Activated T-cell treated with anti-CD3 and anti-CD28 coated beads, Interleukin-2, amount 50 U/mL, for 48 hours (primary cell): Measurements from ENCODE around the gene STAC2.
"Not testable (repeated sequence)": the region's sequence is repeated elsewhere in the genome, so short reads cannot be mapped to it uniquely, and the experiment has no call there.

Source experiments
- DNase-seq, 2 experiments: peaks; one replicate each; pipeline ENCODE4 v3.0.0-alpha.2; 2020

Gene STAC2, protein sequence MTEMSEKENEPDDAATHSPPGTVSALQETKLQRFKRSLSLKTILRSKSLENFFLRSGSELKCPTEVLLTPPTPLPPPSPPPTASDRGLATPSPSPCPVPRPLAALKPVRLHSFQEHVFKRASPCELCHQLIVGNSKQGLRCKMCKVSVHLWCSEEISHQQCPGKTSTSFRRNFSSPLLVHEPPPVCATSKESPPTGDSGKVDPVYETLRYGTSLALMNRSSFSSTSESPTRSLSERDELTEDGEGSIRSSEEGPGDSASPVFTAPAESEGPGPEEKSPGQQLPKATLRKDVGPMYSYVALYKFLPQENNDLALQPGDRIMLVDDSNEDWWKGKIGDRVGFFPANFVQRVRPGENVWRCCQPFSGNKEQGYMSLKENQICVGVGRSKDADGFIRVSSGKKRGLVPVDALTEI

DNA sequence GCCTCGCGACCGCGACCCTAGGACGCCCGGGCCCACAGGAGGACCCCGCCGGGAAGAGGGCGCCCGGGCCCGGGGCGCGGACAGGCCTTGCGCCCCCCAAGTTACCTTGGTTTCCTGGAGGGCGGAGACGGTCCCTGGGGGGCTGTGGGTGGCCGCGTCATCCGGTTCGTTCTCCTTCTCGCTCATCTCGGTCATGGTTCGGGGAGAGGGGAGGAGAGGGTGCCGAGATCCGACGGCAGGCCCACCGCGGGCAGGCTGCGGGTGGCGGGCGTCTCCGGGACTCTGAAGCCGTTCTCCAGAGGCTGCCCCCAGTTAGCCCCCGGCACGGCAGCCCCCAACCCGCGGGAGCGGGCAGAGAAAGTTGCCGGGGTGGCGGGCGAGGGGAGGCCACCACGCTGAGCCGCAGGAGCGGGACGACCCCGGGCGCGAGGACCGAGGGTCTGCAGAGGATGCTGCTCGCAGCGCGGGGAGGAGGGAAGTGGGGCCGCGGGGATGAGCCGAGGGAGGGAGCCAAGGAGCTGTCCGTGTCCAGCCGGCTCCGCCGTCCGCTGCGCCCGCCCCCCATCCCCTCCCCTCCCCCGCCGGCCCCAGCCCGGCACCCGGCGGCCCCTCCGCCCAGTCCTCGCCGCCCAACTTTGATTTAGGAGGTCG is at the start of gene STAC2:
Gene STAC2, minus strand, starts transcription at position 638 of the 651 bp plus-strand sequence. Its CDS starts 443 bp downstream, at position 195.
- no peak for DNase-seq

DNA sequence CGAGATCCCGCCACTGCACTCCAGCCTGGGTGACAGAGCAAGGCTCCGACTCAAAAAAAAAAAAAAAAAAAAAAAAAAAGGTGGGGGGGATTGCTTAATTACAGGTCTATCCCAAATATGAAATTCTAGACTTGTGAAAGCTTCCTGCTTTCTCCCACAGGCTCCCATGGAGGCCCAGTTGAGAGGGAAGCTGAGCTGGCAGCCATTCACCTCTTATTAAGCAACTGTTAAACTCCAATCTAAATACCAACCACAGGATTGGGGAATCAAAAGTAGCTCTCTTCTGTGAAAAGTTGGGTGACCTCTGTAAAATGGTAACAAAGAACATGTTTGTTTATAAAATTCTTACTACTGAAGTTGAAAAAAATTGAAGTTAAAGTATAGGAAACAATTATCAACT is 45.8 kb upstream of the STAC2 start:
- DNase-seq: no peak

DNA sequence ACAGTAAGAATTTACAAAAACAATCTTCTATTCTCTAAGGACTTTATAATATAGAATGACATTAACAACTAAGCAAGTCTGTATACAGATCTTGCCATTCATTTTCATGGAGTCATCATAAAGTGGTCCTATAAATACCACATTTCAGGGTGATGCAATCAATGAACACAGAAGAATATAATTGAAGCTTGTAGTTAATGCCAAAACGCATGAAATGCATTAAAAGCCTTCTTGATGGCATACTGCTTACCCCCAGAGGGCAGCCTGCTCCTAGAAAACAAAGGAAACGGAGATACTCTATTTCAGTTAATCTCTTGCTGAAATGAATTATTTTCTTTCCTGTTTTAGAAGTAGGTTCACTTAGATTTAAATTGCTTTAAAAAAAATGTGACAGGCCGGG is 45.2 kb upstream of the STAC2 start:
- DNase-seq: no peak

DNA sequence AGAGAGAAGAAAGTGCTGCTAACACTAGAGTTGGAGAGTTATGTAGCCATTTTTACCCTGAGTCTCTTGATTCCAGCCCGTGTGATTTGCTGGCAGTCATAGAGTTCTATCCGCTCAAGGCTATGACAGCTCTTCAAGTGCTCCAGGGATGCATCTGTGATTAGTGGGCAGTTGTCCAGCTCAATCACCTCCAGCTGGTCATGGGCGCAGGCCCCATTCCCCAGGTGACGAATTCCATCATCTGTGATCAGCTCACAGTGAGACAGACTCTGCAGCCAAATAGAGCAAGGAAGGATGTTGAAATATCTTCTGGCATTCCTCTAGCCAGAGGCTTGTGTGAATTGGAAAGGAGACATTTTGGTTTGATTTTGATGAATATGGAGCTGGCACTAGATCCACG is 38.4 kb upstream of the STAC2 start:
- no peak for DNase-seq

DNA sequence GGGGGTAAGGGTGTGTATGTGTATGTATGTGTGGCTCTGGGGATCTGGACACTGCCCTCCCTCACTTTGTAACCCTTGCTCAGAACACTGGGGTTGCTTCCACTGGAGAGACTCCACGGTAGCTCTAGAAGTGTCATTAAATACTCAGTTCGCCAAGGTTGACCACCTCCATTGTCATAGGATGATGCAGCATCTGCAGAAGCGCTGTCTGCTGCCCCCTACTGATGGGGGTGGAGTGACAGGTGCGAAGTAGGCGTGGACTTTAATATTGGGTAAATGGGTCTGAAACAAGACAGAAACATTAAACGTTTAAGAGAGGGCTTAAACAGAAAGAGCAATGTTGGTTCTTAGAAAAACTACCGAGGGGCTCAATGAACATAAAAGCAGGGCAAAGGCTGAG is 35.5 kb upstream of the STAC2 start:
- DNase-seq: peak; percentile 61

DNA sequence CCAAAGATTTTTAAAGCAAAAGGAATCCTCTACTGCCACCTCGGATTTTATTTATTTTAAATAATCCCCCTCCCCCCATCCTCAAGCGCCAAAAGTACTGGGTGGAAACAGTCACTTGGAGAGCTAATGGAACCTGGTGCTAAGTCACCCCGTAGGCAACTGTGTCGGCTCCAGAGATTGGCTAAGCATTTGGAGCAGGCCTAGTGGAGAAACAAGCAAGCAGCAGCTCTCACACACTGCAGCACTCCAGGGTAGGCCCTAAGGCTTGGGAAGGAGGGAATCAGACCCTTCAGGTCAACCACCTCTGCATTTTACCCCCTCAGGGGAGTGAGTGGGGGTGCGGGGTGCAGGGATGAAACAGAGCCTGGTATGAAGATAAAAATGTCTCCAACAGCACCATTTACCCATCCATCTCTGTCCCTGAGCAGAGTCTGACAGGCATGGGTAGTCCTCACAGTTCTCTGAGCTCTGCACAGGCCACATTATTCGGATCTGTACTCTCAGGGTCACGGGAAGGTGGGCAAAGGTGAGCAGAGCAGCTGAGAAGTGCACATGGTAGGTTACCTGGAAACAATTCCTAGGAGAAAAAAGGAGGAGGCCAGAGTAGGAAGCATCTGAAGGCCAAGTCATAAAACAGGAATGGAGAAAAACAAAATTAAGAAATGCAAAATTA is 27.2 kb upstream of the STAC2 start:
- DNase-seq: peak in 1 of 2 experiments; percentile 7

DNA sequence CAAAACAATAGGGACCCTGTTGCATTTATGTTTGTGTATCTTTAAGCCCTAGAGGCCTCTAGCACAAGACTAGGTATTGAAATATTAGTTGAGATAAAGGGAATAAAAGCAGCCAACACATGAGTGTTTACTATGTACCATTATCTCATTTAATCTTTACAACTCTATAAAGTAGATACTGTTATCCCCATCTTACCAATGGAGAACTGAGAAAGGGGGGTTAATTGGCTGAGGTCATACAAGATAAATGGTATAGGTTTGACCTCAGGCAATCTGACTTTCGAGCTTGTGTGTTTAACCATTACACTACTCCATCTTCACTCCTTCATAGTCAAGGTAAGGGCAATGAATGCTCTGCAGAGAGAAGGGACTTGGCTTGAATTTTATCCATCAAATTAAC is 26.3 kb upstream of the STAC2 start:
- DNase-seq: no peak

DNA sequence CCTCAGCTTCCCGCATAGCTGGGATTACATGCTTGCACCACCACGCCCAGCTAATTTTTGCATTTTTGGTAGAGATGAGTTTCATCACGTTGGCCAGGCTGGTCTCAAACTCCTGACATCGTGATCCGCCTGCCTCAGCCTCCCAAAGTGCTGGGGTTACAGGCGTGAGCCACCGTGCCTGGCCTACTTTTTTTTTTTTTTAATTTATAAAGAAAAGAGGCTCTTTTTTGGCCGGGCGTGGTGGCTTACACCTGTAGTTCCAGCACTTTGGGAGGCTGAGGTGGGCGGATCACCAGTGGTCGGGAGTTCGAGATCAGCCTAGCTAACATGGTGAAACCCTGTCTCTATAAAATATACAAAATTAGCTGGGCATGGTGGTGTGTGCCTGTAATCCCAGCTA is 24.3 kb upstream of the STAC2 start:
- DNase-seq: not testable (repeated sequence)

DNA sequence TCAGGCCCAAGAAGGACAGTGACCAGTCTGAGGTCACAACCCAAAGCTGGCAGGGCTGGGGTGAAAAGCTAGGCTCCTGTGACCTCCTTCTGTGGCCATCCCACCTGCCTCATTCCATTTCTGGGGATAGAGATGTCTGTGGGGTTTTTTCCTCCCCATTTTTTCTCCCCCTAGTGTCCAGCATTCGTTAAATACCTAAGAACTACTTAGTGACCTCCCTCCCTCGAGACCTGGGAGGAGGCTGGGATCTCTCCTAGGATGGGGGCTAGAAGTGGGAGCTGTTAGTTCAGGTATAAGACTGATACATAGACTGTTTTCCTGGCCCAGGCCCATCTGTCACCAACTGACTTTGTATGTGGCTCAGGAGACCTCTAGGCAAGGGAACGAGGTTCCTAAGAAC is 20.5 kb upstream of the STAC2 start:
- DNase-seq: no peak

DNA sequence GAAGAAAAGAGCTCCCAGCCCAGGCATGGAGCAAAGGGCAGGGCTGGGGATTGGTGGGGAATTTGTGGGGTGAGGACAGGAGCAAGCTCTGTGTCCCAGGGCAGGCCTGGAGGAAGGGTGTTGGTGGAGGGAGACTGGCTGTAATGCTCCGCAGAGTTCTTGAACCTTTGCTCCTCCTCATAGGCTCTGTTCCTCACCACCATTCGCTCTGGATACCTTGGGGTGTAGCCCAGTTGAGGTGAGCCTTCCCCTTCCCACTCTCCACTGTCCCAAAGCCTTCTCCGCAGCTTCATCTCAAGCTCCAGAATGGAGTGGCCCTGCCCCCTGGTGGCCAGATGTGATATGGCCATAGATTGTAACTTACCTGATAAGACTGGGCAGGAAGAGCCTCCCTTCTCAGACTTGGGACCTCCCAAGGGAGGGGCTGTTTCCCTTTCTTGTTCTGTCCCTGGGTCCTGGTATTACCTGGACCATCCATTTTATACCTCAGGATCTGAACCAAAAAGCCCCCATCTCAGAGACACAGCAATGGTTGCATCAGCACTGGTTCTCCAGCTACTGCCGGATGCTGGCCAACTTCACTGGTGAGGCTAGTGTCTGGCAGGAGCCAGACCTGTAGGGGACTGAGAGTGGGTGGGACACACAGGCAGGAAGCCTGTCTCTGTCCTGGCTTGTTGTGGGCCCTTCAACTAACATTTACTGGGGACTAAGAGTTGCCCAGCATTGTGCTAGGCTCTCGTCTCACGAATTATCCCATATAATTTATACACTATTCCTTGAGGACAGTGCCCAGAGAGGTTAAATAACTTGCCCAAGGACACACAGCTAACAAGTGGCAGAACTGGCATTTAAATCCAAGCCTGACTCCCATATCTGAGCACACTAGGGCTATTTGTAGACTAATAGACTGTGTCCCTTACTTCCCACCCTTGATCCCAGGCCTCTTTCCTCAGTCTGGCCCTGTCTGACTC is 19.1 kb upstream of the STAC2 start:
- DNase-seq: peak; percentile 92 to 94

DNA sequence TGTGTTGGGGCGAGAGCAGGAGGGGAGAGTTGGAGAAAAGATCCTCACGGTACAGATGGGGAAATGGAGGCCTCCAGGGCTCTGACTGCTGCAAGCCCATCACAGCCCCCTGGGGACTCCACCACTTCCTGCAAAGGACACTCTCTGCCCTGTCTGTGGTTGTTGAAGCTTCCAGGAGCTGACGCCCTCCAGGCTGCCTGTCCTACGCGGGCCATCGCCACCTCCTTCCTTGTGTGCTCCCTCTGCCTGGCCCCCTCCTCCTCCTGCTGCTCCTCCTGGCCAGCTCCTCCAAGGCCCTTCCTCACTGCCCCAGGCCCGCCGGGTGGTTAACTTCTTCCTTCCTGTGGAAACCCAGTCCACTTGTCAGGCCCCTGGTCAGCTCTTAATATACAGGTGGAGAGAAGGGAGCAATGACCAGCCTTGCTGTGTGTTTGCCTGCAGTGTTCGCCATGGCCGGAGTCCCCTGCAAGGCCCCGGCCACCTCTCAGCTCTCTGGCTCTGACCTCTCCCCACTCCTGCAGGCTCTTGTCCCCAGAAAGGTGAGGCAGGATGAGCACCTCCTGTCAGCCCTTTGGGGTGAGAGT is 18.4 kb upstream of the STAC2 start:
- DNase-seq: no peak

DNA sequence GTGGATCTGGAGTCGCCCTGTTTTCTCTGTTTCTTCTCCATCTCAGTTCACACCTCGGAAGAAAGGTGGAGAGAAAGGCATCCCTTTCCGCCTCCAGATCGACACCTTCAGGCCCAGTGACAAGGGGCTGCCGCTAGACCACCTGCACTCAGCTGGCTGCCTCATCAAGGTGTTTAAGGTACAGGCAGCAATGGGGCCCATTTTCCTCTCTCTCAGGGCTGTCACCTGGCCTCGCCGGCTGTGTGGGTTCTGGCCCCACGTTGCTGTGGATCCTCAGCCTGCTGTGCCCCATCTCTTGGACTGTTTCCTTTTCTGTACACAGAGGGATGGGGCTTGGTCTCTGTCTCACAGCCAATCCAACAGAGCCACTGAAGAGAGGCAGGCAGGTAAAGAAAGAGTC is 17.4 kb upstream of the STAC2 start:
- no peak for DNase-seq

DNA sequence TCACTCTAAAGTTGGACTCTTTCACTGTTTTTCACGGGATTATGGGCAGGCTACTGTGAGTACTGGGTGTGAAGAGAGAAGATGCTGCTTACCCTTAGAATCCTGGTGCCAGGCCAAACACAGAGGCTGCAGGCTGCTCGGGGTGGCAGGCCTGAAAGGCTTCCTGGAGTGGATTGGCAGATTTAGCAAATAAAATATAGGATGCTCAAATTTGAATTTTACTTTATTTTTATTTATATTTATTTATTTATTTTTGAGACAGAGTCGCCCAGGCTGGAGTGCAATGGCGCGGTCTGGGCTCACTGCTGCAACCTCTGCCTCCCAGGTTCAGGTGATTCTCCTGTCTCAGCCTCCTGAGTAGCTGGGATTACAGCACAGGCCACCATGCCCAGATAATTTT is 14.9 kb upstream of the STAC2 start:
- DNase-seq: no peak

DNA sequence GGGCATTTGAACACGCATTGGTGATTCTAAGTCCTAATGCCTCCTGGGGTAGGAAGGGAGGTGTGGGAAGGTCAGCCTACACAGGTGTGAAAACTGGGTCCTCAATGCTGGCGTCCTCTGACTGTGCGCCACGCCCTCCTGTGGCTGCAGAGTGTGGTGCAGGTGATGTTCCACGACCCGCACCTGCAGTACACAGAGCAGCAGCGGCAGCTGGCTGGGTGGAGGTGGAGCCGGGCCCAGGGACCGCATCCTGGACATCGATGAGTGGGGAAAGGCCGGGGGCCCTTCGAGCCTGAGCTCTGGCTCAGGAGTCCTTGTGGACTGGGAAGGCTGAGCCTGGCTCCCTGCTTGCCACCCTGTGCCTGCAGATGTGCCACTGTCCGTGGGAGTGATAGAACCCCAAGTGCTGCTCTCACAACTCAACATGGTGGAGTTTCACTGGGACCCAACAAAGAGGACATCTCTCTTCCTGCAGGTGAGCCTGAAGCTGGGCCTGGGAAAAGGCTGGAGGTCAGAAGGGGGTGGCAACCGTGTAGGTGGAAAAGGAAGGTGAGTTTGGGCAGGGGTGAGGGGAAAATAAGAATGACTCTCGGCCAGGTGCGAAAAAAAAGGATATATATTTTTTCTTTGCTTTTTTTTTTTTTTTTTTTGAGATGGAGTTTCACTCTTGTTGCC is 14.0 kb upstream of the STAC2 start:
- DNase-seq: peak; percentile 82 to 86

DNA sequence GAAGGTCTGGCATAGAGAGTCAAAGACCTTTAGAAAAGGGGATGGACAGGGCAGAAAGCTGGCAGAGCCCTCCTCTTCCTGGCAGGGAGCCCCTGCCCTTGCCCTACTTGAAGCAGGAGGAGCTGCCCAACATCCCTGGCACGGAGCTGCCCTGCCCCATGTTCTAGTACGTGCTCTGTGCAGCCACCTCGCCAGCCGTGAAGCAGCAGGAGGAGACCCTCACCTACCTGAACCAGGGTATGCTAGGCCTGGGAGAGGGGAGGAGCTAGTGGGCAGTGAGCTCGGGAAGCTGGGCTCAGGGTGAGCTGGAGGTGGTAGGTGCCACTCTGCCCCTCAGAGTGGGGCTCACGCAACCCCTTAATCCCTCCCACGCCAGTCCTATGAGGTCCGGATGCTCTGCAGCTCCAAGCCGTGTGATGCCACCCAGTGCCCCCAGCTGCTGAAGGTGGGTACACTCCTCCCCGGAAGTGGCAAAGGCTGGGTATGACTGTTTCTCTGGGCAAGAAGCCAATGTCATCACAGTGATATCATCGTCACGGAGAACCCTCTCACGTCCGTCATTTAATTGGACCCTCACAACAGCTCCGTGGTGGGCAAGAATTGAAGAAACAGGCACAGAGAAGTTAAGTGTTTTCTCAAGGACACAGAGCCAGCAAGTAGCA is 12.7 kb upstream of the STAC2 start:
- DNase-seq: peak; percentile 70 to 75

DNA sequence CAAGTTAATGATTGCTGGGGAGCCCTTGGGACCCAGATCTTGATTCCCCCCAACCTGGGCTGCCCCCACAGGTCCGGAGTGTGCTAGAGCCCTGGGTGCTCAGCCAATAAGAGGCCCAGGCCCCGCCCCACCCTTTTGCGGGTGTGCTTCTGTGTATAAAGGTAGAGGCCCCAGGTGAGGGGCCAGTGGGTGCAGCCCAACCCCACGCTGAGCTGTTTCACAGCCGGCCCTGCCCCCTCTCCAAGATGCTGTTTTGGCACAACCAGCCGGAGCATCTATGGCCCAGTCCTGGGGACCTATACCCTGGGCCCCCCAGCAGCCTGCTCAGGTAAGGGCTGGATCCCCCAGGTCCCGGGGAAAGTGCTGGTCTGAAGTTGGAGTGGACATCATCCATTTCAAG is 11.8 kb upstream of the STAC2 start:
- no peak for DNase-seq

DNA sequence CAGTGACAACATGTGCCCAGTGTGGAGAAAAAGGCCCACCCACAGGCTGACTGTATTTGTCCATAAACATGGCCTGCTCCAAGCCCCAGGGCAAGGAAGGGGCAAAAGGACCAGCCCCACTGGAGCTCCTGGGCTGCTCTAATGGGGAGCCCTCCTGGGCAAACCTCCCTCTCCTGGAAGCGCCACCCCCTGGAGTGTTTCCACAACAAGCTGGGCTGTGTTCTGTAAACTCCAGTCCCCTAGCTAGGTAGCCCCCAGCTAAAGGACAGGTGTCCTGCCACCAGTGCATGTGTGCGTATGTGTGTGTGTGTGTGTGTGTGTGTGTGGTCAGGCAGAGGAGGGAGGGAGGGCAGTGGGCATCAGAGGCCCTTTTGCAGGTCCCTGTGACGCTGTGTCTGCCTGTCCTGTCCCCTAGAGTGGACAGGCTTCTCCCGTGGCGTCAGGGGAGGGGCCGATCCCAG is 11.3 kb upstream of the STAC2 start:
- DNase-seq: no peak

DNA sequence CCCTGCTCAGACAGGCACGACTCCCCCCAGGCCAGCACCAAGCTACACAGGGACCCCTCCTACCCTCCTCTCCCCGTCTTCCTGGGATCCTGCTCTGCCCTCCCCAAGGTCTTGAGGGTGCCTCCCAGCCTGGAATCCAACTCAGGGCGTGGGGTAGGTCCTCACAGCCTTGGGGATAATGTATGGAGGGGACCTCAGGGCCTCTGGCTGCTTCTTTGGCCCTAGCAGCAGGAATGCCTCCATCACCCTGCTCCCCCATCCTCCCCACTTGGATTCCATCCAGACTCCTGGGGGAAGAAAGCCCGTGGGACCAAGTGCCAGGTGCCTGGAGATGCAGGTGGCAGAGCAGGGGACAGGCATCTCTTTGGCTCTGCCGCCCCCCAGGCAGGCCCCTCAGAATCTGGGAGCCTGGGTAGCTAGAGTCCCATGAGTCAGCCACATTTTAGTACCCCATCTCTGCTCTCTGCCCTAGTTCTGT is 10.7 kb upstream of the STAC2 start:
- no peak for DNase-seq

DNA sequence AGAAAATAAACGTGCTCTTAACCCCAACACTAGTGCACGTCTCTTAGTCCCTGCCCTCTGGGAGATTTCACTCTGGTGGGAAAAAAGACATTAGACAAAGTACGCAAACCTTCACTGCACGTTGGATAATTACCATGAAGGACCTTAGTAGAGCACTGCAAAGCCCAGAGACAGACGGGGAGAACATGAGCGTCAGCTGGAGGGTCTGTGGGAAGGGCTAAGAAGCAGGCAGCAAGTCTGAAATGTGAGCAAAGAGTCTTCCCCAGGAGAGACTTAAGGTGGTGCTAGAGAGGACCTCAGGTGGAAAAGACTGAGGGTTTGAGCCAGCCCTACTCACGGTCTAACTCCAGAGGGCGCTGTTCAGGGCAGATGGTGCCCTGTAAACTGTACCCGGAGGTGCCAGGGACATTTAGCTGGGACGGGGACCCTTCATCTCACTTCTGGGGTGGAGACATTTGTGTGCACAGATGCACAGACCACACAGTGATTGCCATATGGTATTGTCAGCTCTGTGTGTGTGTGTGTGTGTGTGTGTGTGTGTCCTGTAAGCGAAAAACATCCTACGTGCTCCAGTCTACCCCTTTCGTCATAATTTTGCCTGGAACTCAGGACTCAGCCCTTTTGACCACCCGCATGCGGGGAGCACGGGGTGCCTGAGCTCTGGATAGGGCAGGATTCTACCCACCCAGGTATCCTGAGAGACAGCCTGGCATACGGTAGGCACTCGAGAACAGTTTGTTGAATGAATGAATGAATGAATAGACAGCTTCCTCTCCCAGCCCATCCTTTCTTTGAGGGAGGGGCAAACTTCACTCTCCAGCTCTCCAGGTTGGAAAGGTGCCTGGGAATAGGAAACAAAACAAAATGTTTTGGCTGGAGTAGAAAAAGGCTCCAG is 10.1 kb upstream of the STAC2 start:
- DNase-seq: peak; percentile 64 to 73
